ENCODE measurements around the gene GTSE1. TPM values are rescaled to one million over a fixed set of nuclear protein-coding genes. Genes with fewer than 3 reads are reported as not detected.

Gene GTSE1
- total RNA-seq, 3 donors from 2014 or later: 0.29 to 0.48 TPM; not detected in 1

GRCh38 chr22:46336119-46337078 lies 39.7 kb downstream of the GTSE1 start:
- Histone ChIP-seq H3K36me3 (peaks cover 8% of the 10 kb centered on the region), H3K4me3 (peak overlapping the region; percentile 92 to 99 (median 93)), H3K27ac (peak overlapping the region; percentile 91 to 92), H3K4me1 (peaks cover 0 to 9% of the 10 kb centered on the region in 2 donors), H3K27me3 (no peaks in the 10 kb centered on the region), H3K9me3 (no peaks in the 10 kb centered on the region)
- TF ChIP-seq, protein P1, sequence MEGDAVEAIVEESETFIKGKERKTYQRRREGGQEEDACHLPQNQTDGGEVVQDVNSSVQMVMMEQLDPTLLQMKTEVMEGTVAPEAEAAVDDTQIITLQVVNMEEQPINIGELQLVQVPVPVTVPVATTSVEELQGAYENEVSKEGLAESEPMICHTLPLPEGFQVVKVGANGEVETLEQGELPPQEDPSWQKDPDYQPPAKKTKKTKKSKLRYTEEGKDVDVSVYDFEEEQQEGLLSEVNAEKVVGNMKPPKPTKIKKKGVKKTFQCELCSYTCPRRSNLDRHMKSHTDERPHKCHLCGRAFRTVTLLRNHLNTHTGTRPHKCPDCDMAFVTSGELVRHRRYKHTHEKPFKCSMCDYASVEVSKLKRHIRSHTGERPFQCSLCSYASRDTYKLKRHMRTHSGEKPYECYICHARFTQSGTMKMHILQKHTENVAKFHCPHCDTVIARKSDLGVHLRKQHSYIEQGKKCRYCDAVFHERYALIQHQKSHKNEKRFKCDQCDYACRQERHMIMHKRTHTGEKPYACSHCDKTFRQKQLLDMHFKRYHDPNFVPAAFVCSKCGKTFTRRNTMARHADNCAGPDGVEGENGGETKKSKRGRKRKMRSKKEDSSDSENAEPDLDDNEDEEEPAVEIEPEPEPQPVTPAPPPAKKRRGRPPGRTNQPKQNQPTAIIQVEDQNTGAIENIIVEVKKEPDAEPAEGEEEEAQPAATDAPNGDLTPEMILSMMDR (IDR thresholded peaks at IDR 0.05): no peak
- TF ChIP-seq POLR2AphosphoS5 (IDR thresholded peaks at IDR 0.05) (no peak), POLR2A (IDR thresholded peaks at IDR 0.05) (no peak)
- no peak for DNase-seq (ENCODE audit: low spot score in 2 of 2)
- intact Hi-C loops (cut with DNase I; ENCODE audit: low total_unique reads): no loop called here

GRCh38 chr22:46337870-46338269 lies 41.2 kb downstream of the GTSE1 start:
- Histone ChIP-seq H3K4me3 (no peak overlapping the region), H3K9me3 (no peaks in the 10 kb centered on the region), H3K27me3 (no peaks in the 10 kb centered on the region), H3K27ac (no peak overlapping the region), H3K4me1 (peaks cover 0 to 9% of the 10 kb centered on the region in 2 donors), H3K36me3 (peaks cover 8% of the 10 kb centered on the region)
- intact Hi-C loops (cut with DNase I; ENCODE audit: low total_unique reads): no loop called here
- TF ChIP-seq POLR2AphosphoS5 (IDR thresholded peaks at IDR 0.05) (no peak), POLR2A (IDR thresholded peaks at IDR 0.05) (no peak)
- TF ChIP-seq, protein P1 (IDR thresholded peaks at IDR 0.05): no peak
- no peak for DNase-seq (ENCODE audit: low spot score in 2 of 2)

DNA sequence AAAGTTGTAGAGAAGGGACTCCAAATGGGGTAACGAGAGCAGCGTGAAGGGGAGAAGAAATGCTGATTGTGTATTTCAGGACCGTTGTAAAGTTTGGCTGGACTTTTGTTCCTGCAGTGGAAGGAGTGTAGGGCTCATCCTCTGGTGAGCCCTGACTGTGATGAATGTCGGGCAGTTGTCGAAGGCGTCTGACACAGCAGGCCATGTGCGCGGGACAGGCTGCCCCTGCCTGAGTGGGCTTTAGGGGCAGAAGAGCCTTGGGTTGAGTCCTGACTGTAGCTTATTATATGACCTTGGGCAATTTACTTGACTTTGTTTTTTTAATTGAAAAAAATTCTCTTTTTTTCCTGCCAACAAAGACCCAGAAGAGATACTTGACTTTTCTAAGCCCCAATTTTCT lies 42.0 kb downstream of the GTSE1 start:
- Histone ChIP-seq H3K4me3 (no peak overlapping the region), H3K36me3 (peaks cover 8% of the 10 kb centered on the region), H3K4me1 (peaks cover 0 to 9% of the 10 kb centered on the region in 2 donors), H3K9me3 (no peaks in the 10 kb centered on the region), H3K27me3 (no peaks in the 10 kb centered on the region), H3K27ac (no peak overlapping the region)
- no peak for TF ChIP-seq POLR2AphosphoS5 (IDR thresholded peaks at IDR 0.05)
- no peak for TF ChIP-seq POLR2A (IDR thresholded peaks at IDR 0.05)
- TF ChIP-seq, protein P1 (IDR thresholded peaks at IDR 0.05): no peak
- intact Hi-C loops (cut with DNase I; ENCODE audit: low total_unique reads): no loop called here
- DNase-seq (ENCODE audit: low spot score in 2 of 2): no peak

DNA sequence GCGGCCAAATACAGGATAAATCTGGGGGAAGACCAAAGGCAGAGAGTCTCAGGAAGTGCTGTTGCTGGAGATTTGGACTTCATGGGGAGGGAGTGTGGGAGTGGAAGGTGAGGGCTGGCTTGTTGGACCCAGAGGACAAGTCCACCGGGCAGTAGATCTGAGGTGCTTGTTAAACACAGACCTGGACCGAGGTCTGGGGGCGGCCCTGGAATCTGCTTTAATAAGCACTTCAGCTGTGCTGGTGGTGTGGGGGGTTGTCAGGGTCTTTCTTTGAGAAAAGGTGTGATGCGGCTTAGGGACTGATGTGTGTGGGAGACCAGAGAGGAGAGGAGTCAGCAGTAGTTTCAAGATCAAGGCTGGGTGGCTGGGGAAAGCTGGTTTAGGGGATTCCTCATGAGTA lies 43.3 kb downstream of the GTSE1 start:
- H3K36me3 ChIP-seq: peaks cover 8% of the 10 kb centered on the region
- TF ChIP-seq, protein P1 (IDR thresholded peaks at IDR 0.05): no peak
- TF ChIP-seq POLR2A (IDR thresholded peaks at IDR 0.05) (no peak), POLR2AphosphoS5 (IDR thresholded peaks at IDR 0.05) (no peak)
- H3K27me3 ChIP-seq: no peaks in the 10 kb centered on the region

DNA sequence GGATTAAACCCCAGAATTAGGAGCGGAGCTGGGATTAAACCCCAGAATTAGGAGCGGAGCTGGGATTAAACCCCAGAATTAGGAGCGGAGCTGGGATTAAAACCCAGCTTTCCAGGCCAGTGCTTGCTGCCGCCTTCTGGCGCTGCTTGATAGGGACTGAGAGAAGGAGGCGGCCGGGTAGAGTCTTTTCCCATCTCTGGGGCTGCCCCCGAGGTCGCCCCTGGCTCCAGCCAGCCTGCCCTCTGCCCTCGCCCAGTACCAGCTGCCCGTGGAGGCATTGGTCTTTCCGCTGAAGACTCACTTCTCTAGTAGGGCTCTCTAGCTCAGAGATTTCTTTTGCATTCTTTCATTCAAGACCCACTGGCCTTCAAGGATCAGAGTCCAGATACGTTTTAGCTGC lies 44.0 kb downstream of the GTSE1 start:
- Histone ChIP-seq H3K4me1 (peaks cover 0 to 9% of the 10 kb centered on the region in 2 donors), H3K27me3 (no peaks in the 10 kb centered on the region), H3K36me3 (peaks cover 8% of the 10 kb centered on the region), H3K4me3 (no peak overlapping the region), H3K9me3 (no peaks in the 10 kb centered on the region), H3K27ac (no peak overlapping the region)
- no peak for DNase-seq (ENCODE audit: low spot score in 2 of 2)
- intact Hi-C loops (cut with DNase I; ENCODE audit: low total_unique reads): no loop called here
- TF ChIP-seq, protein P1 (IDR thresholded peaks at IDR 0.05): no peak
- TF ChIP-seq POLR2AphosphoS5 (IDR thresholded peaks at IDR 0.05): no peak
- no peak for TF ChIP-seq POLR2A (IDR thresholded peaks at IDR 0.05)

More for the DNA sequence above, 43.3 kb downstream of the GTSE1 start:
- no peak for DNase-seq (ENCODE audit: low spot score in 2 of 2)
- peaks cover 0 to 9% of the 10 kb centered on the region in 2 donors for H3K4me1 ChIP-seq
- H3K9me3 ChIP-seq: no peaks in the 10 kb centered on the region
- no peak overlapping the region for H3K27ac ChIP-seq
- H3K4me3 ChIP-seq: no peak overlapping the region
- intact Hi-C loops (cut with DNase I; ENCODE audit: low total_unique reads): no loop called here
